HL-60 (cell line): ENCODE results near the gene STON2.

ENCODE experiments used
- POLR2AphosphoS5 ChIP-seq: IDR thresholded peaks from 2 replicates; pipeline ENCODE4 v1.6.1; 2012; ENCODE audit warnings: low read depth
- TF ChIP-seq, protein P1 (sequence below): IDR thresholded peaks from one replicate; pipeline ENCODE4 v1.5.1; 2011; ENCODE audit warnings: low read length, control low read depth, inconsistent platforms; ENCODE audit not compliant: insufficient read depth

GRCh38 chr14:81402123-81402495 is 2.0 kb upstream of the STON2 start:
- TF ChIP-seq, protein P1, sequence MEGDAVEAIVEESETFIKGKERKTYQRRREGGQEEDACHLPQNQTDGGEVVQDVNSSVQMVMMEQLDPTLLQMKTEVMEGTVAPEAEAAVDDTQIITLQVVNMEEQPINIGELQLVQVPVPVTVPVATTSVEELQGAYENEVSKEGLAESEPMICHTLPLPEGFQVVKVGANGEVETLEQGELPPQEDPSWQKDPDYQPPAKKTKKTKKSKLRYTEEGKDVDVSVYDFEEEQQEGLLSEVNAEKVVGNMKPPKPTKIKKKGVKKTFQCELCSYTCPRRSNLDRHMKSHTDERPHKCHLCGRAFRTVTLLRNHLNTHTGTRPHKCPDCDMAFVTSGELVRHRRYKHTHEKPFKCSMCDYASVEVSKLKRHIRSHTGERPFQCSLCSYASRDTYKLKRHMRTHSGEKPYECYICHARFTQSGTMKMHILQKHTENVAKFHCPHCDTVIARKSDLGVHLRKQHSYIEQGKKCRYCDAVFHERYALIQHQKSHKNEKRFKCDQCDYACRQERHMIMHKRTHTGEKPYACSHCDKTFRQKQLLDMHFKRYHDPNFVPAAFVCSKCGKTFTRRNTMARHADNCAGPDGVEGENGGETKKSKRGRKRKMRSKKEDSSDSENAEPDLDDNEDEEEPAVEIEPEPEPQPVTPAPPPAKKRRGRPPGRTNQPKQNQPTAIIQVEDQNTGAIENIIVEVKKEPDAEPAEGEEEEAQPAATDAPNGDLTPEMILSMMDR: no peak
- no peak for TF ChIP-seq POLR2AphosphoS5
